Stimulated activated CD4-positive, alpha-beta T cell treated with anti-CD3 and anti-CD28 coated beads, Interleukin-1b, Interleukin-23, amount 100 ng/mL, for 1 hour (primary cell): ENCODE measurements around the gene PLD5.
"Not testable (repeated sequence)": the region's sequence is repeated elsewhere in the genome, so short reads cannot be mapped to it uniquely, and the experiment has no call there.

Source experiments
- DNase-seq, 2 donors: peaks; one replicate each; pipeline ENCODE4 v3.0.0-alpha.2; 2020; ENCODE audit warnings: low read depth in 2 of 2

PLD5 gene

GRCh38 chr1:242426271-242426905 lies 98.1 kb downstream of the PLD5 start:
- DNase-seq = no peak

GRCh38 chr1:242425232-242425631 lies 99.3 kb downstream of the PLD5 start:
- DNase-seq = no peak

GRCh38 chr1:242416657-242417056 lies 107.8 kb downstream of the PLD5 start:
- DNase-seq = no peak

GRCh38 chr1:242412921-242413320 lies 111.6 kb downstream of the PLD5 start:
- no peak for DNase-seq

- no peak for DNase-seq
Measured at GRCh38 chr1:242411901-242412300, 112.6 kb downstream of the PLD5 start.

GRCh38 chr1:242405947-242406346 lies 118.5 kb downstream of the PLD5 start:
- DNase-seq = no peak

- DNase-seq = no peak
Measured at GRCh38 chr1:242404296-242404695, 120.2 kb downstream of the PLD5 start.

- no peak for DNase-seq
Measured at GRCh38 chr1:242402956-242403355, 121.5 kb downstream of the PLD5 start.

GRCh38 chr1:242401937-242402336 lies 122.6 kb downstream of the PLD5 start:
- no peak for DNase-seq

- DNase-seq = no peak
Measured at GRCh38 chr1:242398351-242398750, 126.1 kb downstream of the PLD5 start.

GRCh38 chr1:242391896-242392295 lies 132.6 kb downstream of the PLD5 start:
- no peak for DNase-seq

GRCh38 chr1:242376121-242376520 lies 148.4 kb downstream of the PLD5 start:
- not testable (repeated sequence) for DNase-seq

- not testable (repeated sequence) for DNase-seq
Measured at GRCh38 chr1:242350446-242350845, 174.1 kb downstream of the PLD5 start.

GRCh38 chr1:242349636-242350035 lies 174.9 kb downstream of the PLD5 start:
- no peak for DNase-seq

- DNase-seq = not testable (repeated sequence)
Measured at GRCh38 chr1:242330865-242331264, 193.6 kb downstream of the PLD5 start.

GRCh38 chr1:242327381-242327780 lies 197.1 kb downstream of the PLD5 start:
- not testable (repeated sequence) for DNase-seq

- not testable (repeated sequence) for DNase-seq
Measured at GRCh38 chr1:242321981-242322380, 202.5 kb downstream of the PLD5 start.

- no peak for DNase-seq
Measured at GRCh38 chr1:242318140-242318539, 206.4 kb downstream of the PLD5 start.

- DNase-seq = not testable (repeated sequence)
Measured at GRCh38 chr1:242314865-242315264, 209.6 kb downstream of the PLD5 start.

- not testable (repeated sequence) for DNase-seq
Measured at GRCh38 chr1:242314085-242314649, 210.3 kb downstream of the PLD5 start.

- DNase-seq = not testable (repeated sequence)
Measured at GRCh38 chr1:242308681-242309080, 215.8 kb downstream of the PLD5 start.

GRCh38 chr1:242293781-242294180 lies 230.7 kb downstream of the PLD5 start:
- not testable (repeated sequence) for DNase-seq

GRCh38 chr1:242288067-242288466 lies 236.4 kb downstream of the PLD5 start:
- not testable (repeated sequence) for DNase-seq
